HepG2 (cell line): ENCODE data around the gene UTS2R. TPM values are rescaled to one million over a fixed set of nuclear protein-coding genes. Genes with fewer than 3 reads are reported as not detected.

Source experiments
- CREB1 ChIP-seq, 2 experiments: fragments of 450-650 bp in 1 of 2; IDR thresholded peaks; 2 replicates each; pipeline ENCODE4 v1.6.1; 2016 to 2017; ENCODE audit warnings: control low read depth in 1 of 2, mild to moderate bottlenecking in 1 of 2, missing compliant biosample characterization in 1 of 2, missing genetic modification characterization in 1 of 2
- DNMT3B ChIP-seq: conservative IDR thresholded peaks from 2 replicates; pipeline ENCODE4 v1.6.1; 2016; ENCODE audit warnings: missing biosample characterization, control low read depth
- FOXK2 ChIP-seq: fragments of 450-650 bp; IDR thresholded peaks from 2 replicates; pipeline ENCODE4 v1.6.1; 2016
- GABPB1 ChIP-seq: IDR thresholded peaks from 2 replicates; pipeline ENCODE4 v1.6.1; 2016; ENCODE audit warnings: mild to moderate bottlenecking, missing genetic modification reagents, moderate library complexity, missing compliant biosample characterization
- HDAC2 ChIP-seq: sonication (generic); formaldehyde crosslinking; IDR thresholded peaks from 2 replicates; pipeline ENCODE4 v1.4.0; 2020; ENCODE audit warnings: missing genetic modification reagents
- MEIS1 ChIP-seq: sonication (generic); formaldehyde crosslinking; IDR thresholded peaks from 2 replicates; pipeline ENCODE4 v1.9.0; 2021; ENCODE audit warnings: mild to moderate bottlenecking, missing genetic modification reagents, moderate library complexity, borderline replicate concordance
- NFIC ChIP-seq: IDR thresholded peaks from 2 replicates; pipeline ENCODE4 v1.6.1; 2012; ENCODE audit warnings: mild to moderate bottlenecking, low read length, inconsistent platforms
- NFKBIZ ChIP-seq: IDR thresholded peaks from 2 replicates; pipeline ENCODE4 v1.6.1; 2018; ENCODE audit warnings: missing genetic modification reagents, missing compliant biosample characterization
- PITX1 ChIP-seq: sonication (generic); formaldehyde crosslinking; IDR thresholded peaks from 2 replicates; pipeline ENCODE4 v1.5.1; 2020; ENCODE audit warnings: mild to moderate bottlenecking, missing genetic modification reagents
- POGK ChIP-seq: sonication (generic); formaldehyde crosslinking; conservative IDR thresholded peaks from 2 replicates; pipeline ENCODE4 v1.8.0; 2022; ENCODE audit warnings: mild to moderate bottlenecking, moderate library complexity, missing genetic modification reagents
- POLR2G ChIP-seq: fragments of 200-400 bp; formaldehyde crosslinking; IDR thresholded peaks from 2 replicates; pipeline ENCODE4 v1.6.1; 2018; ENCODE audit warnings: mild to moderate bottlenecking, low read depth, low read length, moderate library complexity
- RARG ChIP-seq: sonication (generic); formaldehyde crosslinking; IDR thresholded peaks from 2 replicates; pipeline ENCODE4 v1.4.0; 2020; ENCODE audit warnings: low read depth, mild to moderate bottlenecking, missing genetic modification reagents
- REST ChIP-seq, 2 experiments: IDR thresholded peaks; 2 replicates each; pipeline ENCODE4 v1.6.1; 2011 to 2012; ENCODE audit warnings: low read length in 2 of 2, borderline replicate concordance in 1 of 2, low read depth in 1 of 2, mild to moderate bottlenecking in 1 of 2, moderate library complexity in 1 of 2
- RFX1 ChIP-seq: fragments of 450-650 bp; IDR thresholded peaks from 2 replicates; pipeline ENCODE4 v1.6.1; 2017
- SPEN ChIP-seq: sonication (generic); formaldehyde crosslinking; IDR thresholded peaks from 2 replicates; pipeline ENCODE4 v1.5.1; 2020; ENCODE audit warnings: low read depth, mild to moderate bottlenecking, missing genetic modification reagents
- TAF15 ChIP-seq: fragments of 200-400 bp; formaldehyde crosslinking; IDR thresholded peaks from one replicate; pipeline ENCODE4 v1.6.1; 2018; ENCODE audit warnings: mild to moderate bottlenecking, low read depth, low read length; ENCODE audit not compliant: poor library complexity, severe bottlenecking
- ZBTB39 ChIP-seq: sonication (generic); formaldehyde crosslinking; IDR thresholded peaks from 2 replicates; pipeline ENCODE4 v1.5.0; 2020; ENCODE audit warnings: missing genetic modification reagents
- ZNF260 ChIP-seq: sonication (generic); formaldehyde crosslinking; IDR thresholded peaks from 2 replicates; pipeline ENCODE4 v1.4.0; 2020; ENCODE audit warnings: missing genetic modification reagents, low read depth, mild to moderate bottlenecking, borderline replicate concordance
- ZNF607 ChIP-seq: sonication (generic); formaldehyde crosslinking; IDR thresholded peaks from 2 replicates; pipeline ENCODE4 v1.5.1; 2020; ENCODE audit warnings: missing genetic modification reagents, mild to moderate bottlenecking, borderline replicate concordance
- ZNF644 ChIP-seq: IDR thresholded peaks from 2 replicates; pipeline ENCODE4 v1.6.1; 2016; ENCODE audit warnings: low read depth
- ZNF7 ChIP-seq: IDR thresholded peaks from 2 replicates; pipeline ENCODE4 v1.6.1; 2016; ENCODE audit warnings: missing biosample characterization, missing genetic modification reagents
- ZNF761 ChIP-seq: sonication (generic); formaldehyde crosslinking; conservative IDR thresholded peaks from 2 replicates; pipeline ENCODE4 v1.4.0; 2020; ENCODE audit warnings: mild to moderate bottlenecking, missing genetic modification reagents
- ZNF768 ChIP-seq: sonication (generic); formaldehyde crosslinking; IDR thresholded peaks from 2 replicates; pipeline ENCODE4 v1.4.0; 2020; ENCODE audit warnings: missing genetic modification reagents
- polyA plus RNA-seq, 8 experiments: library from polyadenylated mRNA; depleted of rRNA in 3 of 8; stranded (reverse) in 7 of 8; unstranded in 1 of 8; fragments of >200 nt; fragmentation: Illumina TruSeq in 4 of 8; extraction: Trizol in 4 of 8; gene quantifications; 2 replicates each; pipeline versions ENCODE4 v1.2.1 to v1.2.3, GENCODE V29; 2011 to 2016; ENCODE audit warnings: low read depth in 4 of 8, missing spikeins in 1 of 8, mixed read lengths in 1 of 8; ENCODE audit not compliant: insufficient read depth in 1 of 8
- total RNA-seq, 5 experiments: library from RNA; depleted of rRNA; stranded (reverse); fragments of >200 nt; fragmentation: Illumina TruSeq; extraction: Trizol; gene quantifications; 2 replicates each; pipeline ENCODE4 v1.2.3, GENCODE V29; 2016; ENCODE audit warnings: low read depth in 1 of 5

UTS2R gene
- total and polyA plus RNA-seq, 2 of the 13 experiments (the other 11 are each of a cell fraction or from before 2014, with no cell fraction given): 0.13 to 0.15 TPM

- TF ChIP-seq NFKBIZ (CRISPR knock-in tag) (no peak), HDAC2 (CRISPR knock-in tag) (no peak), CREB1 (IDR thresholded peaks at IDR 0.05) (no peak), CREB1 (CRISPR knock-in tag; IDR thresholded peaks at IDR 0.05) (no peak), REST (IDR thresholded peaks at IDR 0.05; ENCODE audit: borderline replicate concordance in 1 of 2, low read depth in 1 of 2, low read length in 2 of 2) (no peak), DNMT3B (CRISPR knock-in tag) (peak; percentile 83; the same call in 1 of the 2 replicates), ZNF260 (CRISPR knock-in tag) (no peak), RFX1 (no peak), SPEN (CRISPR knock-in tag) (no peak), MEIS1 (no peak), POGK (CRISPR knock-in tag) (no peak), NFIC (no peak), RARG (CRISPR knock-in tag) (no peak), ZNF644 (CRISPR knock-in tag) (no peak), GABPB1 (CRISPR knock-in tag) (0 out of 2 replicates have a peak, but pooled peaks have one; percentile 33), PITX1 (CRISPR knock-in tag) (no peak), ZNF7 (no peak), FOXK2 (no peak), ZNF607 (no peak), POLR2G (no peak; the same call in 1 of the 2 replicates), ZNF768 (CRISPR knock-in tag) (peak; percentile 35; the same call in 1 of the 2 replicates), ZNF761 (CRISPR knock-in tag) (no peak), ZBTB39 (CRISPR knock-in tag) (no peak), TAF15 (no peak)
Observed at GRCh38 chr17:82345151-82345976, 26.2 kb upstream of the UTS2R start (continued).
